ENCODE results near the gene FGF12. TPM values are rescaled to one million over a fixed set of nuclear protein-coding genes. Genes with fewer than 3 reads are reported as not detected.

Gene FGF12
- total RNA-seq, 1 experiment from 2014 or later = 0.51 TPM

DNA sequence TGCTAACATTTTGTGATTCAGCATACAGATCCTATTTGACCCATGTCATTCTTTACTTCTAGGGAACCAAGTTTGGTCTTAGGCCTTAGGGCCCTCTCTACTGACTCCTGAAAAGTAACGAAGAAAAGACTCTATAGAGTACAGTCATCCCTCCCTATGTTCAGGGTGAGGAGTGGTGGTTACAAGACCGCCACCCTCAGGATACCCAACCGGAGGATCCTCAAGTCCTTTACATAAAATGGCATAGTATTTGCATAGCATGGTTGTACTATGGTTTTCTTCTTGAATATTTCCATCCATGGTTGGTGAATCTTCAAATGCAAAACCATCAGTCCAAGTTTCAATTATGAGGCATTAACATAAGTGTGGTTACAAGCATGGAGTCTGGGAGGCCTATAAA lies 327.6 kb downstream of the FGF12 start:
- Histone ChIP-seq H3K9me3 (ENCODE audit: control insufficient read depth, insufficient read depth, low read depth, low read length) (no peaks in the 10 kb centered on the region), H3K27me3 (ENCODE audit: control insufficient read depth, insufficient read depth, low read length) (no peaks in the 10 kb centered on the region)

DNA sequence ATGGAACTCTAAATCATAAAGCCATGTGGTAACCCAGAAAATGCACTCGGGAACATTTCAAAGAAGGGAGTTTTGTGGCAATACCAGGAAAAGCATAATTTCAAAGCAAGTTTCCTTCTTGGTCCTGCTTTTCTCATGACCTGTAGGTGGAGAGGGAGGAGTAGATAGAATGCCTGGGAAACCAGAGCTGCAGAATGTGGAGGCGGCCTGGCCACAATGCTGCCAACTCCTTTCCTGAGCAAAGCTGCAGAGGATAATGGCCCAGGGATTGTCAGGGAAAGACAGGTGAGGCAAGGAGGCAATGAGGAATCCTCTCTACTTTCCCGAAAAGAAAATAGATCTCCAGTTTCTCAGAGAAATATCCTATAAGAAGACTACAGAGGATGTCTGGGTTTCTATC lies 330.3 kb downstream of the FGF12 start:
- Histone ChIP-seq H3K4me3 (ENCODE audit: low read depth in 2 of 2, low read length in 2 of 2) (no peak overlapping the region), H3K27me3 (ENCODE audit: control insufficient read depth, insufficient read depth, low read length) (no peaks in the 10 kb centered on the region), H3K27ac (ENCODE audit: low read length) (no peak overlapping the region), H3K4me1 (ENCODE audit: control insufficient read depth, insufficient read depth, low read length) (no peaks in the 10 kb centered on the region), H3K36me3 (ENCODE audit: control insufficient read depth, insufficient read depth, low read length) (no peaks in the 10 kb centered on the region), H3K9me3 (ENCODE audit: control insufficient read depth, insufficient read depth, low read depth, low read length) (0 out of 2 replicates have a peak, but pooled peaks cover 2% of the 10 kb centered on the region)
- in situ Hi-C loops (cut with HindIII; ENCODE audit: low pct_unique_long_range_greater_than_20kb, low sequenced_read_pairs) = no loop called here
- TF ChIP-seq SIN3A (IDR thresholded peaks at IDR 0.05; ENCODE audit: borderline replicate concordance, insufficient read depth, low read depth, low read length) = no peak
- TF ChIP-seq, protein P1, sequence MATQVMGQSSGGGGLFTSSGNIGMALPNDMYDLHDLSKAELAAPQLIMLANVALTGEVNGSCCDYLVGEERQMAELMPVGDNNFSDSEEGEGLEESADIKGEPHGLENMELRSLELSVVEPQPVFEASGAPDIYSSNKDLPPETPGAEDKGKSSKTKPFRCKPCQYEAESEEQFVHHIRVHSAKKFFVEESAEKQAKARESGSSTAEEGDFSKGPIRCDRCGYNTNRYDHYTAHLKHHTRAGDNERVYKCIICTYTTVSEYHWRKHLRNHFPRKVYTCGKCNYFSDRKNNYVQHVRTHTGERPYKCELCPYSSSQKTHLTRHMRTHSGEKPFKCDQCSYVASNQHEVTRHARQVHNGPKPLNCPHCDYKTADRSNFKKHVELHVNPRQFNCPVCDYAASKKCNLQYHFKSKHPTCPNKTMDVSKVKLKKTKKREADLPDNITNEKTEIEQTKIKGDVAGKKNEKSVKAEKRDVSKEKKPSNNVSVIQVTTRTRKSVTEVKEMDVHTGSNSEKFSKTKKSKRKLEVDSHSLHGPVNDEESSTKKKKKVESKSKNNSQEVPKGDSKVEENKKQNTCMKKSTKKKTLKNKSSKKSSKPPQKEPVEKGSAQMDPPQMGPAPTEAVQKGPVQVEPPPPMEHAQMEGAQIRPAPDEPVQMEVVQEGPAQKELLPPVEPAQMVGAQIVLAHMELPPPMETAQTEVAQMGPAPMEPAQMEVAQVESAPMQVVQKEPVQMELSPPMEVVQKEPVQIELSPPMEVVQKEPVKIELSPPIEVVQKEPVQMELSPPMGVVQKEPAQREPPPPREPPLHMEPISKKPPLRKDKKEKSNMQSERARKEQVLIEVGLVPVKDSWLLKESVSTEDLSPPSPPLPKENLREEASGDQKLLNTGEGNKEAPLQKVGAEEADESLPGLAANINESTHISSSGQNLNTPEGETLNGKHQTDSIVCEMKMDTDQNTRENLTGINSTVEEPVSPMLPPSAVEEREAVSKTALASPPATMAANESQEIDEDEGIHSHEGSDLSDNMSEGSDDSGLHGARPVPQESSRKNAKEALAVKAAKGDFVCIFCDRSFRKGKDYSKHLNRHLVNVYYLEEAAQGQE (IDR thresholded peaks at IDR 0.05; ENCODE audit: insufficient read depth in 1 of 2, low read depth in 2 of 2, low read length in 1 of 2) = no peak
- TF ChIP-seq POLR2AphosphoS5 (IDR thresholded peaks at IDR 0.05; ENCODE audit: low read depth, low read length) = no peak
- ChIA-PET POLR2A (no interaction called here), CTCF (no interaction called here)
- intact Hi-C loops (cut with micrococcal nuclease; ENCODE audit: unreplicated experiment) = no loop called here
- BruUV-seq (replicated peaks) = no TSS peak
- DNase-seq (ENCODE audit: low read depth, low spot score) = no peak
- ATAC-seq = no peak

More for the DNA sequence above, 327.6 kb downstream of the FGF12 start:
- CTCF ChIA-PET = no interaction called here
- intact Hi-C loops (cut with micrococcal nuclease; ENCODE audit: unreplicated experiment) = no loop called here
- DNase-seq (ENCODE audit: low read depth, low spot score) = no peak
- H3K36me3 ChIP-seq (ENCODE audit: control insufficient read depth, insufficient read depth, low read length) = no peaks in the 10 kb centered on the region
- H3K4me1 ChIP-seq (ENCODE audit: control insufficient read depth, insufficient read depth, low read length) = no peaks in the 10 kb centered on the region
- no peak overlapping the region for H3K27ac ChIP-seq (ENCODE audit: low read length)
- no peak overlapping the region for H3K4me3 ChIP-seq (ENCODE audit: low read depth in 2 of 2, low read length in 2 of 2)
- ATAC-seq = no peak
- TF ChIP-seq POLR2AphosphoS5 (IDR thresholded peaks at IDR 0.05; ENCODE audit: low read depth, low read length) = no peak
- TF ChIP-seq SIN3A (IDR thresholded peaks at IDR 0.05; ENCODE audit: borderline replicate concordance, insufficient read depth, low read depth, low read length) = no peak
- TF ChIP-seq, protein P1 (IDR thresholded peaks at IDR 0.05; ENCODE audit: insufficient read depth in 1 of 2, low read depth in 2 of 2, low read length in 1 of 2) = no peak
- TF ChIP-seq TCF7L2 (IDR thresholded peaks at IDR 0.05; ENCODE audit: low read depth, low read length) = no peak
- TF ChIP-seq, protein P2, sequence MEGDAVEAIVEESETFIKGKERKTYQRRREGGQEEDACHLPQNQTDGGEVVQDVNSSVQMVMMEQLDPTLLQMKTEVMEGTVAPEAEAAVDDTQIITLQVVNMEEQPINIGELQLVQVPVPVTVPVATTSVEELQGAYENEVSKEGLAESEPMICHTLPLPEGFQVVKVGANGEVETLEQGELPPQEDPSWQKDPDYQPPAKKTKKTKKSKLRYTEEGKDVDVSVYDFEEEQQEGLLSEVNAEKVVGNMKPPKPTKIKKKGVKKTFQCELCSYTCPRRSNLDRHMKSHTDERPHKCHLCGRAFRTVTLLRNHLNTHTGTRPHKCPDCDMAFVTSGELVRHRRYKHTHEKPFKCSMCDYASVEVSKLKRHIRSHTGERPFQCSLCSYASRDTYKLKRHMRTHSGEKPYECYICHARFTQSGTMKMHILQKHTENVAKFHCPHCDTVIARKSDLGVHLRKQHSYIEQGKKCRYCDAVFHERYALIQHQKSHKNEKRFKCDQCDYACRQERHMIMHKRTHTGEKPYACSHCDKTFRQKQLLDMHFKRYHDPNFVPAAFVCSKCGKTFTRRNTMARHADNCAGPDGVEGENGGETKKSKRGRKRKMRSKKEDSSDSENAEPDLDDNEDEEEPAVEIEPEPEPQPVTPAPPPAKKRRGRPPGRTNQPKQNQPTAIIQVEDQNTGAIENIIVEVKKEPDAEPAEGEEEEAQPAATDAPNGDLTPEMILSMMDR (IDR thresholded peaks at IDR 0.05) = no peak
- no TSS peak for BruUV-seq (replicated peaks)
- in situ Hi-C loops (cut with HindIII; ENCODE audit: low pct_unique_long_range_greater_than_20kb, low sequenced_read_pairs) = no loop called here
- POLR2A ChIA-PET = no interaction called here

Measured in Panc1 (cell line).